Naive thymus-derived CD8-positive, alpha-beta T cell (primary cell): Measurements from ENCODE around the gene CT47C1. TPM values are rescaled to one million over a fixed set of nuclear protein-coding genes. Genes with fewer than 3 reads are reported as not detected.
A peak's percentile ranks its signal among the peaks of the same experiment; 100 is the strongest.

ENCODE experiments used
- ATAC-seq, 2 donors: fragments of 150-1000 bp; cut with Tn5 transposase in 1 of 2; sonication (Bioruptor Pico), chemical (Tn5 transposase) in 1 of 2; 1 replicate in 1 of 2; 2 replicates in 1 of 2; pipeline ENCODE4 v1.10.0; 2021; ENCODE audit warnings: mild to moderate bottlenecking in 2 of 2, moderate library complexity in 2 of 2
- POLR2A ChIA-PET: fragments of 350-600 bp; sonication (Branson Sonifier 250); formaldehyde crosslinking; loops from one replicate; lab custom pipeline; 2021; ENCODE audit warnings: antibody characterized with exemption; lab: Charles Lee
- DNase-seq, 10 donors: peaks; one replicate each; pipeline versions ENCODE4 v3.0.0 to v3.0.0-alpha.2; 2020 to 2022
- H3K27ac Mint-ChIP-seq, 10 donors: one replicate each; pipeline ENCODE4 v1.8.0; 2020 to 2022; ENCODE audit warnings: mild to moderate bottlenecking in 10 of 10, mixed read lengths in 10 of 10, moderate library complexity in 4 of 10, inconsistent platforms in 1 of 10
- H3K27me3 Mint-ChIP-seq, 5 donors: one replicate each; pipeline ENCODE4 v1.8.0; 2021 to 2022; ENCODE audit warnings: mixed read lengths in 5 of 5
- H3K36me3 Mint-ChIP-seq, 3 donors: one replicate each; pipeline ENCODE4 v1.8.0; 2020 to 2022; ENCODE audit warnings: mixed read lengths in 3 of 3, mild to moderate bottlenecking in 2 of 3, inconsistent platforms in 1 of 3
- H3K4me1 Mint-ChIP-seq, 4 donors: one replicate each; pipeline ENCODE4 v1.8.0; 2021 to 2022; ENCODE audit warnings: mixed read lengths in 4 of 4
- H3K4me3 Mint-ChIP-seq, 10 donors: one replicate each; pipeline ENCODE4 v1.8.0; 2020 to 2022; ENCODE audit warnings: mild to moderate bottlenecking in 10 of 10, mixed read lengths in 10 of 10, moderate library complexity in 6 of 10, inconsistent platforms in 1 of 10
- H3K9me3 Mint-ChIP-seq, 9 donors: one replicate each; pipeline ENCODE4 v1.8.0; 2020 to 2022; ENCODE audit warnings: mixed read lengths in 9 of 9, mild to moderate bottlenecking in 3 of 9, inconsistent platforms in 1 of 9, moderate library complexity in 1 of 9
- polyA plus RNA-seq, 3 donors: library from polyadenylated mRNA; unstranded; fragments of 300-500 nt; fragmentation: Illumina TruSeq; gene quantifications; one replicate each; pipeline ENCODE4 v1.2.3, GENCODE V29; 2021
- total RNA-seq, 8 experiments: library from RNA in 2 of 8; stranded (reverse) in 2 of 8; gene quantifications; one replicate each; pipeline ENCODE4 v1.2.3 and lab custom pipeline; 2021 to 2026

CT47C1 gene
- total and polyA plus RNA-seq, 5 experiments from 2014 or later: not detected

DNA sequence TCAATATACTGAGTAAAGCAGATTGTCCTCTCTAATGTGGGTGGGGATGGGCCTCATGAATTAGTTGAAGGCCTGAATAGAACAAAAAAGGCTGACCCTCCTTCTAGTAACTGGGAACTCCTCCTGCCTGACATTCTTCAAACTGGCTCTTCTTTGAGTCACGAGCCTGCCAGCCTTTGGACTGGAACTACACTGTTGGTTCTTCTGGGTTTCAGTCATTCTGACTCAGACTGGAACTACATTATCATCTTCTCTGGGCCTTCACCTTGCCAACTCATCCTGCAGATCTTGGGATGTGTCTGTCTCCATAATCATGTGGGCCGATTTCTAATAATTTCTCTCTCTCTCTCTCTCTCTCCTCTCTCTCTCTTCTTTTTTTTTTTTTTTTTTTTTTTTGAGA lies 26.9 kb upstream of the CT47C1 start:
- no peaks in the 10 kb centered on the region for H3K36me3 Mint-ChIP-seq
- POLR2A ChIA-PET: interaction anchor here (0.7 kb wide), 1 partner anchor 11 kb away, joined by 3 read pairs; no protein-coding TSS in a partner anchor
- ATAC-seq: no peak
- H3K9me3 Mint-ChIP-seq: peaks cover 0 to 5% (median 0%) of the 10 kb centered on the region in 9 donors
- no peak for DNase-seq
- H3K4me1 Mint-ChIP-seq: no peaks in the 10 kb centered on the region
- H3K4me3 Mint-ChIP-seq: no peak overlapping the region
- H3K27ac Mint-ChIP-seq: no peak overlapping the region
- H3K27me3 Mint-ChIP-seq: peaks cover 0 to 18% (median 9%) of the 10 kb centered on the region in 5 donors

- POLR2A ChIA-PET: no interaction called here
- ATAC-seq (no peak), DNase-seq (no peak)
- Mint-ChIP-seq H3K27me3 (peaks cover 0 to 3% (median 0%) of the 10 kb centered on the region in 5 donors), H3K27ac (no peak overlapping the region), H3K4me3 (no peak overlapping the region), H3K4me1 (no peaks in the 10 kb centered on the region), H3K9me3 (no peaks in the 10 kb centered on the region), H3K36me3 (no peaks in the 10 kb centered on the region)
These were observed 17.1 kb upstream of the CT47C1 start for GRCh38 chrX:119055687-119056086.

DNA sequence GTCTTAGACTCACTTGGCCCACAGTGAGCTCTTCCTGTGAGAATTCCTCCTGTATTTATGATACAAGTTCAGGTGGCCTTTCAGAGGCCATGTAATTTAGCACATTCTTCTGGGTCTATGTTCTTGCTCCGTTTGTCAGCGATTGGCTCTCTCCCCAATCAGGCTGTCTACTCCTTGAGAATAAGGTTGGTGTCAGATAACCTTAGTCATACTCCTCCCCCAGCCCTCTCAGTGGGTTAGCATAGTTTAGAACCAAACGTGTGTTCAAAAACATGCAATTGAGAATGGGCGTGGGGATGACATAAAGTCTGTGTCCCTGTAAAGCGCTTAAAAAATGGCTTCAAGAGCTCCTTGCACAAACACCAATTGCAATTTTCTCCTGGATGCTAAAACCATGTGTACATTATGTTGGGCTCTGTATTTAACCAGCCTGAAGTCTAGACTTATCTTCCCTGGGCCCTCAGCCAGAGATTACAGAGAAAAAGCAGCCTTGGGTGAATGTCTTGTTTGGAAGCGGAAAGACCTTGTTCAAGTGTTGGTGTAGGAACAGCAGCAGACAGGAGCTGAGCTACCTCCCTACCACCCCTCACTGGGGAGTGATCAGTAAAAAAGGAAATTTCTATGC lies 9.9 kb upstream of the CT47C1 start:
- ATAC-seq (no peak), DNase-seq (no peak)
- Mint-ChIP-seq H3K4me1 (no peaks in the 10 kb centered on the region), H3K27me3 (peaks cover 0 to 3% (median 0%) of the 10 kb centered on the region in 5 donors), H3K9me3 (no peaks in the 10 kb centered on the region), H3K4me3 (no peak overlapping the region), H3K27ac (no peak overlapping the region), H3K36me3 (no peaks in the 10 kb centered on the region)
- POLR2A ChIA-PET: no interaction called here

DNA sequence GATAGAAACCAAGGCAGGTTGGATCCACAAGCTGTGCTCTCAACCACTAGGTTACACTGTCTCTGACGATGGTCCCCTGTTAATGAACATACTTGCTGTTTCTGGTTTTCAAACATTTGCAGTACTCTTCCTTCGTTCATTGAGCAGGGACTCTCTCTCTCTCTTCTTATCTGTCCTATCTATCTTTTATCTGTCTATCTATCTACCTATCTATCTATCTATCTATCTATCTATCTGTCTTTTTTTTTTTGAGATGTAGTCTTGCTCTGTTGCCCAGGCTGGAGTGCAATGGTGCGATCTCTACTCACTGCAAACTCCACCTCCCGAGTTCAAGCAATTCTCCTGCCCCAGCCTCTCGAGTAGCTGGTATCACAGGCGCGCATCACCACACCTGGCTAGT lies 9.4 kb upstream of the CT47C1 start:
- ATAC-seq (no peak), DNase-seq (no peak)
- no peaks in the 10 kb centered on the region for H3K9me3 Mint-ChIP-seq
- no peaks in the 10 kb centered on the region for H3K4me1 Mint-ChIP-seq
- H3K27ac Mint-ChIP-seq: no peak overlapping the region
- H3K36me3 Mint-ChIP-seq: no peaks in the 10 kb centered on the region
- POLR2A ChIA-PET: no interaction called here
- no peak overlapping the region for H3K4me3 Mint-ChIP-seq
- H3K27me3 Mint-ChIP-seq: peaks cover 0 to 3% (median 0%) of the 10 kb centered on the region in 5 donors

GRCh38 chrX:119067023-119067739 lies 5.6 kb upstream of the CT47C1 start:
- H3K4me1 Mint-ChIP-seq: peaks cover 0 to 9% (median 0%) of the 10 kb centered on the region in 4 donors
- DNase-seq (peak in 9 of 10 donors; percentile 2 to 63 (median 17)), ATAC-seq (peak; percentile 62 to 63)
- no peaks in the 10 kb centered on the region for H3K27me3 Mint-ChIP-seq
- H3K36me3 Mint-ChIP-seq: no peaks in the 10 kb centered on the region
- H3K4me3 Mint-ChIP-seq: no peak overlapping the region
- no peak overlapping the region for H3K27ac Mint-ChIP-seq
- POLR2A ChIA-PET: no interaction called here
- H3K9me3 Mint-ChIP-seq: no peaks in the 10 kb centered on the region

DNA sequence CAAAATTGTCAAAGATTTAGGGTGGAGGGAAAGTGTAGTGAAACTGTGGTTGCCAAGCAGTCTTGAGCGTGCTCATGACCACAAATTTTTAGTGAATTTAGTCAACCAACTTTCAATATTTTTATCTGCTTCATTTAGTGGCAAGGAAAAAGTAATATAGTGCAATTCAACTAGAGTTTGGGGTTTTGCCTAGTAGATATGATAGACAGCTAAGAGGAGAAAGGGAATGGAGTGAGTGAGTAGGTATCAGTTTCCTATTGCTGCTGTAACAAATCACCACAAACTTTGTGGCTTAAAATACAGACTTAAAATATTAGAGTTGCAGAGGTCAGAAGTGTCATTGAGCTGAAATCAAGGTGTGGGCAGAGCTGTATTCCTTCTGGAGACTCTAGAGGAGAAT lies 3.7 kb upstream of the CT47C1 start:
- H3K27ac Mint-ChIP-seq: no peak overlapping the region
- no peaks in the 10 kb centered on the region for H3K9me3 Mint-ChIP-seq
- no peak overlapping the region for H3K4me3 Mint-ChIP-seq
- ATAC-seq (no peak), DNase-seq (no peak)
- no peaks in the 10 kb centered on the region for H3K36me3 Mint-ChIP-seq
- no peaks in the 10 kb centered on the region for H3K27me3 Mint-ChIP-seq
- H3K4me1 Mint-ChIP-seq: peaks cover 0 to 9% (median 0%) of the 10 kb centered on the region in 4 donors
- POLR2A ChIA-PET: no interaction called here

GRCh38 chrX:119069762-119070161 lies 3.0 kb upstream of the CT47C1 start:
- no peak overlapping the region for H3K27ac Mint-ChIP-seq
- ATAC-seq: no peak
- H3K9me3 Mint-ChIP-seq: no peaks in the 10 kb centered on the region
- H3K27me3 Mint-ChIP-seq: no peaks in the 10 kb centered on the region
- H3K4me3 Mint-ChIP-seq: no peak overlapping the region
- POLR2A ChIA-PET: no interaction called here
- H3K36me3 Mint-ChIP-seq: no peaks in the 10 kb centered on the region
- DNase-seq: no peak
- H3K4me1 Mint-ChIP-seq: peaks cover 0 to 9% (median 0%) of the 10 kb centered on the region in 4 donors

DNA sequence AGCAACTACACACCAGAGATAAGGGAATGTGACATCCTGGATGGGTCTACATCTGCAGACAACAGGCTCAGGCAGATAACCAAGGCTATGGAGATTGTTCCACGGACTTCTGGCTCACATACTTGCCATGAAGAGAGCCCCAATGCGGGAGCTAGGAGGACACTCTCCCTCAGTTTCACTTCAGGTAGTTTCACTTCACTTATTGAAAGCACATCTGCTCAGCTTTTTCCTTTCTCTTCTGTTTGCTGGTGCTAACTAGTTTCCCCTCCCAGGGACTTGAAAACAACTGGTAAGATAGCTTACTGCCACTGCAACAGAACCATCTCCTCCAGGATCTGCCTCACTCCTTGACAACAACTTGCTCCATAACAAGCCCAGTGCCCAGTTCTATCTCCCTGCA lies 1.4 kb upstream of the CT47C1 start:
- Mint-ChIP-seq H3K9me3 (no peaks in the 10 kb centered on the region), H3K27me3 (no peaks in the 10 kb centered on the region), H3K36me3 (no peaks in the 10 kb centered on the region), H3K4me1 (peaks cover 0 to 9% (median 0%) of the 10 kb centered on the region in 4 donors), H3K4me3 (no peak overlapping the region), H3K27ac (no peak overlapping the region)
- POLR2A ChIA-PET: no interaction called here
- ATAC-seq: no peak
- no peak for DNase-seq

DNA sequence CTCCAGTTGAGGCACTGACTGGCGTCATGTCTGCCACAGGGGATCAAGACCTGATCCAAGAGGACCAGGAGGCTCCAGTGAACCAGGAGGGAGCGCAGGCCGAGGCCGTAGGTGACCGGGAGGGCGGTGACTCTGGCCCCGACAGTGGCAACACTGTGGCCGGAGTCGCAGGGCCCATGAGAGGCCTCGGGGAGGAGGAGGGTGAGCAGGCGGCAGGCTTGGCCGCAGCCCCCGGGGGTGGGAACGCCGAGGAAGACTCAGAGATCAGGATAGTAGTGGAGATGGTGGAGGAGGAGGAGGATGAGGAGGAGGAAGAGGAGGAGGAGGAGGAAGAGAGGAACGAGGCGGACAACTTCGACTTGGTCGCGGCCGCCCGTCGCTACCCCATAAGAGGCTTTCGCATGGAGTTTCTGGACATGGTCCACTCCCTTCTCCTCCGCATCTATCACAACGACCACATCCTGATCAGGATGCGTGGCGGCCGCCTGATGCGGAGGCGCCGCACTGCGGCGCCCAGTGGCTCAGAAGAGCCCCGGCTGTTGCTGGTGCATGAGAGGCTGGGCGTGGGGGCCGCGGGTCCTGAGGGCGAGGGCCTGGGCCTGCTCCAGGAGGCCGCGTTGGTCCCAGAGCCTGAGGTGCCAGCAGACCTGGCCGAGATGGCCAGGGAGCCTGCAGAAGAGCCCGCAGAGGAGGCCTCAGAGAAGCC lies 560 bp downstream of the CT47C1 start:
- H3K27ac Mint-ChIP-seq: no peak overlapping the region
- no peak for ATAC-seq
- peaks cover 0 to 9% (median 0%) of the 10 kb centered on the region in 4 donors for H3K4me1 Mint-ChIP-seq
- no peaks in the 10 kb centered on the region for H3K27me3 Mint-ChIP-seq
- H3K9me3 Mint-ChIP-seq: no peaks in the 10 kb centered on the region
- no peak for DNase-seq
- POLR2A ChIA-PET: no interaction called here
- H3K4me3 Mint-ChIP-seq: no peak overlapping the region
- no peaks in the 10 kb centered on the region for H3K36me3 Mint-ChIP-seq

GRCh38 chrX:119073911-119074310 lies 1.1 kb downstream of the CT47C1 start:
- H3K27ac Mint-ChIP-seq: no peak overlapping the region
- no peak for DNase-seq
- POLR2A ChIA-PET: no interaction called here
- H3K36me3 Mint-ChIP-seq: no peaks in the 10 kb centered on the region
- no peak overlapping the region for H3K4me3 Mint-ChIP-seq
- peaks cover 0 to 9% (median 0%) of the 10 kb centered on the region in 4 donors for H3K4me1 Mint-ChIP-seq
- H3K9me3 Mint-ChIP-seq: no peaks in the 10 kb centered on the region
- H3K27me3 Mint-ChIP-seq: no peaks in the 10 kb centered on the region
- no peak for ATAC-seq

DNA sequence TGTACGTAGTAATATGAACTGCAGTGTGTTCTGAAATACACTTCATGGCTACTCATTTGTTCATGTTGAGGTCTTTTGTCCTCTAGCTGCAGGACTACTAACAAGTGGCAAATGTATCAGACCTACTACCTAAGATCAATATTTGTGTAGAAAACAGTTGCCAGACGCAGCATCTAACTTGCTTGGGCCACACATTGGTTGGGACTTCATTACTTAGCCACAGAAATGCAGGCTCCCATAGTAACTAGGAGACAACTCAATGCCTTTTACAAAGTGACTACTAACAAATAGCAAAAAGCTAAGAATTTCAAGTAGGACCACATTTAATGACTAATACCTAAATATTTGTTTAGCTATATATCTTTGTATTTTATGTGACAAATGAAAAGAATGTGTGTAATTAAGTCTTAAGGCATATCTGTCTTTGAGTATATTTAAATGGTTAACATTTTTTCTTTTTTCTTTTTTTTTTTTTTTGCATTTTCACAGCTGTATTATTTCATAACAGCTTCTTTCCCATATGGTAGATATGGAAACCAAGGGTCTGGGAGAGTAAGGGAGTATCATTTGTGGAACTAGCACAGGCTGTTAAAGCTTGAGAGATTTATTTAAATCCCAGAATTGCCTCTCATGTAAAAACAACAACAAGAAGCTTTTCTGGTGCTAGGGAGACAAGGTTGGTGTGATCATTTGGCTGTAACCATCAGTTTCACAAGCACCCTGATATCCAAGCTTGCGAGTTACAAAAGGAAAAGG lies 2.7 kb downstream of the CT47C1 start:
- DNase-seq (no peak), ATAC-seq (no peak)
- Mint-ChIP-seq H3K4me3 (no peak overlapping the region), H3K27me3 (peaks cover 0 to 2% (median 0%) of the 10 kb centered on the region in 5 donors), H3K4me1 (peaks cover 0 to 9% (median 0%) of the 10 kb centered on the region in 4 donors), H3K9me3 (no peaks in the 10 kb centered on the region), H3K36me3 (no peaks in the 10 kb centered on the region), H3K27ac (no peak overlapping the region)
- POLR2A ChIA-PET: no interaction called here

DNA sequence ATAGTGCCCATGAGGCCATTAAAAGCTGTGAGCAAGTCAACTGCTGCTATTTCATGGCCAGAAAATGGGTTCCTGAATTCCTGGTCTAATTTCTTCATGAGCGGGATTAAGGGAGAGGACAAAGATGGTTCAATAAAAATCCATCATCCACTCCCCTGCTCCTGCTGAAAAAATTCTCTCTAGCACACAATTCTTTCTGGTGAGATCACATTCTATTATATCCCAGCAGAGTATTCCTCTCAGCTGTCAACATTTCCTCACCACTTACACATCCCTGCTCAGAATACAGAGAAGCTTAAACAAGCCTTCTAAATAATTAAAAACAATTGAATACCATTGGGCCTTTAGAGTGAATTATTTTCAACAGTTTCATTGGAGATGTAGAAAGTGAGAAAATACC lies 9.5 kb downstream of the CT47C1 start:
- H3K9me3 Mint-ChIP-seq: no peaks in the 10 kb centered on the region
- H3K27ac Mint-ChIP-seq: no peak overlapping the region
- no peak overlapping the region for H3K4me3 Mint-ChIP-seq
- no peak for ATAC-seq
- POLR2A ChIA-PET: no interaction called here
- no peak for DNase-seq
- no peaks in the 10 kb centered on the region for H3K4me1 Mint-ChIP-seq
- H3K27me3 Mint-ChIP-seq: peaks cover 0 to 3% (median 0%) of the 10 kb centered on the region in 5 donors
- no peaks in the 10 kb centered on the region for H3K36me3 Mint-ChIP-seq
